Activated naive CD8-positive, alpha-beta T cell treated with anti-CD3 and anti-CD28 coated beads for 36 hours (primary cell): Measurements from ENCODE around the gene CLCNKB. TPM values are rescaled to one million over a fixed set of nuclear protein-coding genes. Genes with fewer than 3 reads are reported as not detected.
"Not testable (repeated sequence)": the region's sequence is repeated elsewhere in the genome, so short reads cannot be mapped to it uniquely, and the experiment has no call there.

Experiments
- DNase-seq: peaks from one replicate; pipeline ENCODE4 v3.0.0; 2021
- H3K27ac Mint-ChIP-seq: one replicate; pipeline ENCODE4 v1.8.0; 2022; ENCODE audit warnings: mild to moderate bottlenecking, moderate library complexity, mixed read lengths
- H3K27me3 Mint-ChIP-seq: one replicate; pipeline ENCODE4 v1.8.0; 2022; ENCODE audit warnings: mild to moderate bottlenecking, mixed read lengths
- H3K36me3 Mint-ChIP-seq: one replicate; pipeline ENCODE4 v1.8.0; 2021; ENCODE audit warnings: mild to moderate bottlenecking, mixed read lengths
- H3K4me1 Mint-ChIP-seq: one replicate; pipeline ENCODE4 v1.8.0; 2021; ENCODE audit warnings: mixed read lengths
- H3K4me3 Mint-ChIP-seq: one replicate; pipeline ENCODE4 v1.8.0; 2022; ENCODE audit warnings: mild to moderate bottlenecking, moderate library complexity, mixed read lengths
- H3K9me3 Mint-ChIP-seq: one replicate; pipeline ENCODE4 v1.8.0; 2022; ENCODE audit warnings: mixed read lengths
- total RNA-seq, 2 experiments: library from RNA; stranded (reverse); gene quantifications; one replicate each; pipeline ENCODE4 v1.2.3, GENCODE V29; 2021

Gene CLCNKB
- total RNA-seq, 2 experiments from 2014 or later = not detected

DNA sequence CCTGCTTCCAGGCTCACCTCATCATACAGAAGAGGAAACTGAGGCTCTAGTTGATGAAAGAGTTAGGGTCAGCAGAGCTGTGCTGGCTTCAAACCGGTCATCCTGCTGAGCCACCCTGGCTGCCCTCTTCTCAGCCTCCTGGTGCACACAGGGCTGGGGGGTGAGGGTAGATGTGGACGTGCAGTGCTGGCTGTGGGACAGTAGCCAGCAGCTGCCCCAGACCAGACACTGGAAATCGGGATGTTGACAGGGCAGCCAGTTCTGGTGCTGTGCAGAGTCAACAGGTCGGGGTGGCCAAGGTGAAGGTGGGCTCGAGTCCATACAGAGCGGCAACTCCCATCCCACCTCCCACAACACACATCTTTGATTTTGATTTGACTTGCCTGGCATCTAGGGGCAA is 23.3 kb upstream of the CLCNKB start:
- Mint-ChIP-seq H3K9me3 (no peaks in the 10 kb centered on the region), H3K27ac (no peak overlapping the region), H3K27me3 (no peaks in the 10 kb centered on the region), H3K4me1 (no peaks in the 10 kb centered on the region), H3K4me3 (no peak overlapping the region), H3K36me3 (no peaks in the 10 kb centered on the region)
- DNase-seq = no peak

GRCh38 chr1:16020878-16021277 is 22.7 kb upstream of the CLCNKB start:
- not testable (repeated sequence) for DNase-seq, H3K4me1 Mint-ChIP-seq, H3K9me3 Mint-ChIP-seq, H3K27me3 Mint-ChIP-seq, H3K27ac Mint-ChIP-seq, H3K36me3 Mint-ChIP-seq, H3K4me3 Mint-ChIP-seq

DNA sequence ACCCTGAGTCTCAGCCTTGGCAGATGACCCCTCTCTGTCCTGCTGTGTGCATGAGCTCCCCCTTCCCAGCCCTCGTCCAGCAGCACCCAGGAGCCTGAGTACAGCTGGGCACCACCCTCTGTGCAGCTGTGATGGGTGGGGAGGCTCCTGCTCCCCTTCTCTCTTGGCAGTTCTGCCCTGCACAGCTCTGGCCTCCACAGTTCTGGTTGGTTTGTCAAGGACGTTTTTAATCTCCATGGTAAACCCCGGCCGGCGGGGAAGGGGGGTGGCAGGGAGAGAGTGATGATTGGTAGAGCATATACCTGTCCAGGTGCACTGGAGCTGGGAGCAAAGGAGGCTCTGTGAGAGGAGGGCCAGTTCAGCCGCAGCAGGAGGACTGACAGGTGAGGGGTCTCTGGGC is 21.9 kb upstream of the CLCNKB start, which contains the start of gene CLCNKA:
CLCNKA (plus strand) TSS at position 356 of the 400 bp plus-strand sequence. CDS start 584 bp downstream, outside the sequence.
- no peaks in the 10 kb centered on the region for H3K4me1 Mint-ChIP-seq
- DNase-seq = no peak
- H3K27me3 Mint-ChIP-seq = no peaks in the 10 kb centered on the region

GRCh38 chr1:16022393-16022792 is 21.2 kb upstream of the CLCNKB start:
- Mint-ChIP-seq H3K27ac (no peak overlapping the region), H3K4me1 (no peaks in the 10 kb centered on the region), H3K9me3 (no peaks in the 10 kb centered on the region)

More for the DNA sequence above, 21.9 kb upstream of the CLCNKB start, which contains the start of gene CLCNKA:
- Mint-ChIP-seq H3K27ac (peak within 1 kb of the TSS; percentile 28), H3K36me3 (no peaks in the 10 kb centered on the region), H3K4me3 (no peak within 1 kb of the TSS), H3K9me3 (no peaks in the 10 kb centered on the region)

GRCh38 chr1:16023050-16023653 is 20.4 kb upstream of the CLCNKB start:
- no peak for DNase-seq
- H3K4me1 Mint-ChIP-seq = peaks cover under 1% of the 10 kb centered on the region

More at GRCh38 chr1:16022393-16022792, 21.2 kb upstream of the CLCNKB start:
- no peak for DNase-seq
- no peaks in the 10 kb centered on the region for H3K36me3 Mint-ChIP-seq
- H3K4me3 Mint-ChIP-seq = no peak overlapping the region
- no peaks in the 10 kb centered on the region for H3K27me3 Mint-ChIP-seq

GRCh38 chr1:16026302-16026701 is 17.3 kb upstream of the CLCNKB start:
- H3K36me3 Mint-ChIP-seq, DNase-seq, H3K4me3 Mint-ChIP-seq, H3K9me3 Mint-ChIP-seq, H3K4me1 Mint-ChIP-seq, H3K27ac Mint-ChIP-seq: not testable (repeated sequence)
- H3K27me3 Mint-ChIP-seq = peaks cover 20% of the 10 kb centered on the region

More at GRCh38 chr1:16023050-16023653, 20.4 kb upstream of the CLCNKB start:
- H3K36me3 Mint-ChIP-seq = no peaks in the 10 kb centered on the region
- no peak overlapping the region for H3K27ac Mint-ChIP-seq
- H3K4me3 Mint-ChIP-seq = no peak overlapping the region
- H3K9me3 Mint-ChIP-seq = no peaks in the 10 kb centered on the region
- peaks cover 5% of the 10 kb centered on the region for H3K27me3 Mint-ChIP-seq

DNA sequence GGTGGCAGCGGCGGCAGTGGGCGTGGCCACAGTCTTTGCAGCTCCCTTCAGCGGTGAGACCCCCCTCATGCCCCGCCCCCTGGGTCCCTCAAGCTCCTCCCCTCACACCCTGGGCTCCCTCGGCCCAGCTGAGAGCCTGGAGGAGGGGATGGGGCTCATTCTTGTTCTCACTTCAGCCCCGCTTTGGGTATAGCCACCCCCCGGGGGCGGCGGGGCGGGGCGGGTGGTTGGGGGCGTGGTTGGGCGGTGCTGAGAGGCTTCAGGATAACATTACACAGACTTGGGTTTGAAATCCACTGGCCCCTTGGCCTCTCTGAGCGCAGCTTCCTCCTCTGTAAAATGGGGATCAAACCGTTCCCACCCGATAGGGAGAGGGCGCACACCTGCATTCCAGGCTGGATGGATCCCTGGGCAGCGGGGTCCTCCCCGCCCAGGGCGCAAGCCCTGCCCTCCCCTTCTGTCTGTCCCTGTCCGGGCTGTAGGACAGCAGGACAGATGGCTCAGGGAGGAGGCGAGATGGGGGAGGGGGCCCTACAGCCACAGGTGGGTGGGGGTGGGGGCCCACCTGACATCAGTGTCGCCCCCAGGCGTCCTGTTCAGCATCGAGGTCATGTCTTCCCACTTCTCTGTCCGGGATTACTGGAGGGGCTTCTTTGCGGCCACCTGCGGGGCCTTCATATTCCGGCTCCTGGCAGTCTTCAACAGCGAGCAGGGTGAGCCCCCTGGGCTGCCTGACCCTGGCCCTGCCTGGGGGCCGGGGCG is 16.7 kb upstream of the CLCNKB start:
- Mint-ChIP-seq H3K9me3 (no peaks in the 10 kb centered on the region), H3K27me3 (peaks cover 22% of the 10 kb centered on the region), H3K4me3 (no peak overlapping the region), H3K27ac (no peak overlapping the region), H3K36me3 (no peaks in the 10 kb centered on the region), H3K4me1 (peaks cover 3% of the 10 kb centered on the region)
- DNase-seq = peak; percentile 22

- no peak for DNase-seq
- Mint-ChIP-seq H3K9me3 (no peaks in the 10 kb centered on the region), H3K4me1 (peaks cover 3% of the 10 kb centered on the region), H3K27ac (no peak overlapping the region), H3K27me3 (peaks cover 23% of the 10 kb centered on the region), H3K4me3 (no peak overlapping the region), H3K36me3 (no peaks in the 10 kb centered on the region)
Observed at GRCh38 chr1:16028237-16029002, 15.2 kb upstream of the CLCNKB start.

- peaks cover 23% of the 10 kb centered on the region for H3K27me3 Mint-ChIP-seq
Observed at GRCh38 chr1:16029003-16029268, 14.6 kb upstream of the CLCNKB start.

DNA sequence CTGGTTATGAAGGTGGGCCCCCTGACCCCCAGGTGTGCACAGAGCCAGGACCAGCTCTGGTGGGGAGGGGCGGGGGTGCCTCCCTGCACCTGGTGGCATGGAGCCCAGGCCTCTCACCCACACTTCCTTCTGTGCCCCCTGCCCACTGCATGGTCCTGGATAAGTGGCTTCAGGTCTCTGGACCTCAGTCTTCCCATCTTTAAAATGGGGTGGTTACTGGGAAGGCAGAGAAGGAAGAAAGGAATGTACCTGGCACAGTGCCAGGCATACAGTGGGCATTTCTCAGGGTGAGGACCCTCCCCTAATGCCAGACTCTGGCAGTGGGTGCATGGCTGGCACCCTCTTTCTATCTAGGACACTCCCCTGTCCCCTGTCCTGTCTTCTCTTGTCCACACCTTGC is 14.3 kb upstream of the CLCNKB start:
- Mint-ChIP-seq H3K27me3 (peaks cover 23% of the 10 kb centered on the region), H3K4me3 (no peak overlapping the region), H3K9me3 (no peaks in the 10 kb centered on the region), H3K4me1 (peaks cover 3% of the 10 kb centered on the region), H3K36me3 (no peaks in the 10 kb centered on the region), H3K27ac (no peak overlapping the region)
- DNase-seq = no peak

More at GRCh38 chr1:16029003-16029268, 14.6 kb upstream of the CLCNKB start:
- not testable (repeated sequence) for H3K36me3 Mint-ChIP-seq, H3K4me3 Mint-ChIP-seq, H3K4me1 Mint-ChIP-seq, DNase-seq, H3K27ac Mint-ChIP-seq, H3K9me3 Mint-ChIP-seq

DNA sequence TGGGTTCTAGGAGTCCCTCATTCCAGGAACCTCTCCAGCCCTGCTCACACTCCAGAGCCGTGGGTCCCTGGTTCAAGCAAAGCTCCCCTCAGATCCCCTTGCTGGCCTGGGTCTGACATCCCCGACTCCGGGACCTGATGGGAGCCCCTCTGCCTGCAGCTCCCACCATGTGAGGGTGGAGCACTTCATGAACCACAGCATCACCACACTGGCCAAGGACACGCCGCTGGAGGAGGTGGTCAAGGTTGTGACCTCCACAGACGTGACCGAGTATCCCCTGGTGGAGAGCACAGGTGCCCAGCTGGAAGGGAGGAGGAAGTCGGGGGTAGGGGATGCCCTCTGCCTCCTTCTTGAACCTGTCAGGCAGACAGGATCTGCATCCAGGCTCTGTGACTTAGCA is 12.0 kb upstream of the CLCNKB start:
- H3K36me3 Mint-ChIP-seq = no peaks in the 10 kb centered on the region
- H3K4me1 Mint-ChIP-seq = peaks cover 3% of the 10 kb centered on the region
- no peak overlapping the region for H3K4me3 Mint-ChIP-seq
- H3K27me3 Mint-ChIP-seq = peaks cover 23% of the 10 kb centered on the region
- H3K9me3 Mint-ChIP-seq = no peaks in the 10 kb centered on the region
- DNase-seq = no peak
- H3K27ac Mint-ChIP-seq = no peak overlapping the region

- Mint-ChIP-seq H3K27ac (no peak overlapping the region), H3K4me3 (no peak overlapping the region), H3K27me3 (peaks cover 23% of the 10 kb centered on the region), H3K4me1 (peaks cover 3% of the 10 kb centered on the region), H3K36me3 (no peaks in the 10 kb centered on the region), H3K9me3 (no peaks in the 10 kb centered on the region)
- peak; percentile 76 for DNase-seq
Observed at GRCh38 chr1:16032388-16033102, 11.0 kb upstream of the CLCNKB start.

GRCh38 chr1:16033103-16033632 is 10.4 kb upstream of the CLCNKB start:
- H3K27me3 Mint-ChIP-seq = peaks cover 17% of the 10 kb centered on the region
- H3K9me3 Mint-ChIP-seq, H3K4me1 Mint-ChIP-seq, DNase-seq, H3K27ac Mint-ChIP-seq, H3K4me3 Mint-ChIP-seq, H3K36me3 Mint-ChIP-seq: not testable (repeated sequence)

DNA sequence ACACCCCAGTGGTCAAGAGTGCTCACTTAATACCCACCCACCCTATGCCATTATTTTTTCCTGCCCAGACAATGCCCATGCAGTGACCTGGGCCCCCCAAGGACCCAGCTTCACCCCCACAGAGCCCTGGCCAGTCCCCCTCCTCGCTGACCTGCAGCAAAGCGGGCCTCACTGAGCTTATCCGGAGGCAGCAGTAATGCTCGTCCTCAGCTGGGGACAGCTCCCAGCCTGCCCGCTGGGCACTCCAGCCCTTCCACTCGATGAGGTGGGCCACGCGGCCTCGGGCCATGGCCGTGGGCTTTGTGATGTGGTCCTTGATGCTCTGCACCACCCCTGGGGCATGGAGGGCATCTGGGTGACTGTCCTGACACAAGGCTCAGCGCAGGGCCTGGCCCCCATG is 7.1 kb upstream of the CLCNKB start:
- H3K9me3 Mint-ChIP-seq, H3K27ac Mint-ChIP-seq, H3K4me3 Mint-ChIP-seq, DNase-seq, H3K27me3 Mint-ChIP-seq, H3K4me1 Mint-ChIP-seq, H3K36me3 Mint-ChIP-seq: not testable (repeated sequence)

DNA sequence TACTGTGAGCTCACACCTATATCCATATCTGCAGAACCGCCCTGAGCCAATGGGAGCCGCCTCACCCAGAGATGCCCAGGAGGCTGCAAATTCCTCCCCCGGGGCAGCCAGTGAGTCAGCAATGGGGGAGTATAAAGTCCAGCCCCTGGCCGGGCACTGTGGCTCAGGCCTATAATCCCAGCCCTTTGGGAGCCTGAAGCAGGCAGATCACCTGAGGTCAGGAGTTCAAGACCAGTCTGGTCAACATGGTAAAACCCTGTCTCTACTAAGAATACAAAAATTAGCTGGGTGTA is 5.0 kb upstream of the CLCNKB start:
- Mint-ChIP-seq H3K27ac (no peak overlapping the region), H3K4me3 (no peak overlapping the region), H3K9me3 (no peaks in the 10 kb centered on the region), H3K27me3 (no peaks in the 10 kb centered on the region), H3K36me3 (no peaks in the 10 kb centered on the region), H3K4me1 (no peaks in the 10 kb centered on the region)
- no peak for DNase-seq
